AML-193 (cell line): Measurements from ENCODE around the gene C1orf159.
A peak's percentile ranks its signal among the peaks of the same experiment; 100 is the strongest.

Experiments used
- DNase-seq, 2 experiments: peaks; one replicate each; lab custom pipeline; 2025; lab: John Stamatoyannopoulos, UW

C1orf159 gene

DNA sequence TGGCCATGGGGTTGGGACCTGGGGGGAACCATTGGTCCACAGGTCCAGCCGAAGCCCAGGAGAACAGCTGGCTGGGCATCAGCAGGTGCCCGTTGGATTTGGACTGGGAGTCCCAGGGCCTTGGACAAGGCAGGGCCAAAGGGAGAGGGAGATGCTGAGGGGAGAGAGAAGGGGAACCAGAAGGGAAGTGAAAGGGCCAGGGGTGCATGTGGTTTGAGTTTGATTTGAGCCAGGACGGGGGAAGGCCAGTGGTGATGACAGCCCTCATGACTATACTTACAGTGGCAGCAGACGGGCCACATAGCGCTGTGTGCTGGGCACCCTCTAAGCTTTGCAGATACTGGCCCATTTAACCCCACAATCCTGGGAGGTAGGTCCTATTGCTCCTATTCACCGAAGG lies 77.2 kb downstream of the C1orf159 start:
- peak; percentile 60 to 74 for DNase-seq

- no peak for DNase-seq
These were observed 78.2 kb downstream of the C1orf159 start for GRCh38 chr1:1037366-1038327.

DNA sequence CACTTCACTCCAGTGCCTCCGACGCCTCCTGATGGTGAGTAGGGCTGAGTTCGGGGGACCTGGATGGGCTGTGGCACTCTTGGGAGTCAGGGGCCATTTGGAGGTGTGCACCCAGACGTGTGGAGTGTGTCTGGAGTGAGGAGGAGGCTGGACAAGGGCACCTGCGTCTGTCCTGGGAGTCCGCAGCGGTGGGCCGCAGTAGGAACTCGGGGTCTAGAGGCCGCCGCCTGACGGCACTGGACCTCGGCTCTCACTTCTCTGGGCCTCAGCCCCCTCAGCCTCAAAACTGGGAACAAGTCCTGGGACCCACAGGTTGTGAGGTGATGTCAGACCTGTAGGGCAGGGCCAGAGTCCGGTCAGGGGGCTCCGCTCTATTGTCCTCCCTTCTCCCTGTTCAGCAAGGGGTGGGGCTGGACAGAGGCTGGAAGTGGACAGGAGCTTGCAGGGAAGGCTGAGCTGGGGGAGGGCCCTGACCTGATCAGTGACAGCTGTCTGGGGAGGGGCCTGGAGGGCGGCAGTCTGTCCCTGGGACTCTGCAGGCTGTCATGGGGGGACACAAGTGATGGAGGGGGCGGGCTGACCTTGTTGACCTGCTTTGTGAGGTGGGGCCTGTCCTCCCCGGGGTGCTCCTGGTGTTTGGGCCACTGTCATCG lies 80.5 kb downstream of the C1orf159 start:
- DNase-seq, result no peak

GRCh38 chr1:1034439-1034781 lies 81.5 kb downstream of the C1orf159 start:
- no peak for DNase-seq

DNA sequence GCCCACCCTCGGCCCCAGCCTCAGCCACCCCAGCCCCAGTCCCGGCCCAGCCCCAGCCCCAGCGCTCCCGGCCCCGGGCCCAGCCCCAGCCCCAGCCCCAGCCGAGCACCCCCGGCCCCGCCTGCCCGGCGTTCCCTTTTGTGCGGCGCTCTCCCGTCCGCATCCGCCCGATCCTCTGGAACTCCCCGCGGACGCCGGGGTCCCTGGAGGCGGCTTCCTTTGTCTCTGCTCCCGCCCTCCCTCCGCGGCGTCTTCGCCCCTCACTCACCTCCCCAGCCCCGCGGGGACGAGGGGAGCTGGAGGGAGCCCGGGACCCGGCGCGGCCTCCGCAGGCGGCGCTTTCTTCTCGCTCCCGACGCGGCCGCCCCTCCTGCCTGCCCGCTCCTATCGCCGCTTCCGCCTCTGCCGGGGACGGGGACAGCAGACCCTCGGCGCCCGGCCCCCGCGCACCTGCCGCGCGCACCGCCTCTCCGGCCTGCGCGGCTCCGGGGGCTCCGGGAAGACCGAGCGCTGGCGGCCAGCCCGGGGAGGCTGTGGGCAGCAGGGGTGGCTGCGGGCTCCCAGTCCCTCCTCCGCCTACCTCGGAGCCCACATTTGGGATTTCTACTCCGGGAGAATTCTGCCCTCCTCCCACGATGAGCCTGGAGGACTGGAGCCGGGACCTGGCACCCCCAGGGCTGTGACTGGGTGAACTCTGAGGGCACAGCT lies 82.0 kb downstream of the C1orf159 start:
- DNase-seq, result no peak

DNA sequence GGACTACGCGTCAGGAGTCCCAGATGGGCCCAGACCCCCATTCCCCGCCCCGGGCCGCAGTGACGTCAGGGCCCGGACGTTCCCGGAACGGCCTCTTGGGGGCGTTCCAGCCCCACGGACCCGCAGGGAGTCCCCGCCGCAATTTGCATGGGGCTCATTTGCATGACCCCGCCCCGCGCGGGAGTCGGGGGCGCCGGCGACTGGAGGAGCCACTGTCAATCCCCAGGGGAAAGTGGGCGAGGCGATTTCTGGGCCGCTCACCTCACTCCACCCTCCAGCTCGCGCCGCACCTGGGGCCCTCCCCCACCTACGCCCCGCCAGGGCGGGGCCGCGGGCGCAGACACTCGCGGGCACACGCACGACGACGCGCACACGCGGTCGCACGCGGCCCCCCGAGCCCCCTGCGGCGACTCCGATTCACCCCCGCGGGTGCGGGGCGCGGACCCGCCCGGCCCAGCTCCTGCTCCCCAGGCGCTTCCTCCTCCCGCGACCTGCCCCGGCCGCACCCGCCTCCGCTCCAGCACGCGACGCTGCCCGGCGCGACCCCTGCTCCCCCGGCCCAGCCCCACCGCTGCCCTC lies 82.8 kb downstream of the C1orf159 start:
- DNase-seq, result peak; percentile 47 to 60

- DNase-seq, result no peak
These were observed 83.5 kb downstream of the C1orf159 start for GRCh38 chr1:1032424-1032823.
